ENCODE results near the gene GATB.

DNA sequence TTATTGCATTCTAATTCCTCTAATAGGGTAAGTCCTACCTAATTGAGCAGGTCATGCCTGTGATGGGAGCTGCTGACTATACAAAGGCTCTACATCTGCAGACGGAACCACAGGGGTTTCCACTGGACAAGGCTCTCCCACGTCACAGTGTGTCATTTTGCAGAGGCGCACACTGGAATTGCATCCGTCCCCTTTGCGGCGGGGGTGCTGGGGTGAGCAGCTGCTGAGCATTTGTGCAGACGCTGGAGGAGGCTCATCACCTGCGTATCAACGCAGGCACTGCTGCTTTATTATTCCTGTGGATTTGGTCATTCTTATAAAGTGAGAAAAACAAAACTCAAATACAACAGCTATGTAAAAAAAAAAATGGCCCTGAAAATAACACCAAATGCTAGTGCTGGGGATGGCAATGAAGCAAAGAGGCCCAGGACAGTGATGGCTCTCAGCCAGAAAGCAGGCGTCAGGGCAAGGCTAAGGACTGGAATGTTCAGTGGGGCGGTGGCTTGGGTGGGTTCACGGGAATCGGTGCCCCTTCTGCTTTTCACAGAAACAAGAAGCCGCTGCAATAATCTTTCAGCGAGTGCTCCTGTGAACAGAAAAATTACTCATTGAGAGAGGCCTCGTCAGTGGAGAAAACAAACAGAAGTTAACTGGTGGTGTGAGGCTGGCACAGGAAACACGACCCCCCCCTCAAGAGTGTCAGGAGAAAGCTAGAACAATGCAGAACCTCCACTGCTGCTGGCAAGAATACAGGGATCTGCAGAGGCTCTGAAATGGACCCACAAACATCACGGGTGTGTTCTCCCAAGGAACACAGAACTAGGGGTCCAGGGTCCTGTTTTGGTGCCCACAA lies 67.8 kb downstream of the GATB start:
- TF ChIP-seq POLR2AphosphoS5 (IDR thresholded peaks at IDR 0.05; ENCODE audit: borderline replicate concordance, low read depth, low read length) (no peak), EZH2 (IDR thresholded peaks at IDR 0.05) (no peak), FOXP2 (optimal IDR thresholded peaks at IDR 0.05; ENCODE audit: control extremely low read depth, extremely low read length, insufficient read depth) (no peak)
